COLO668 (cell line): ENCODE measurements around the gene SIDT2.
"Not testable (repeated sequence)": the region's sequence is repeated elsewhere in the genome, so short reads cannot be mapped to it uniquely, and the experiment has no call there.

Experiments used
- DNase-seq: peaks from one replicate; lab custom pipeline; 2025; ENCODE audit not compliant: unreplicated experiment; lab: John Stamatoyannopoulos, UW

SIDT2 gene

GRCh38 chr11:117178210-117179034 lies at the start of gene SIDT2:
Gene SIDT2, plus strand, starts transcription at chr11:117178743. Its CDS starts 521 bp downstream, at chr11:117179264.
- DNase-seq: peak; percentile 90

- DNase-seq: not testable (repeated sequence)
Observed at GRCh38 chr11:117130396-117130795, 48.1 kb upstream of the SIDT2 start.

DNA sequence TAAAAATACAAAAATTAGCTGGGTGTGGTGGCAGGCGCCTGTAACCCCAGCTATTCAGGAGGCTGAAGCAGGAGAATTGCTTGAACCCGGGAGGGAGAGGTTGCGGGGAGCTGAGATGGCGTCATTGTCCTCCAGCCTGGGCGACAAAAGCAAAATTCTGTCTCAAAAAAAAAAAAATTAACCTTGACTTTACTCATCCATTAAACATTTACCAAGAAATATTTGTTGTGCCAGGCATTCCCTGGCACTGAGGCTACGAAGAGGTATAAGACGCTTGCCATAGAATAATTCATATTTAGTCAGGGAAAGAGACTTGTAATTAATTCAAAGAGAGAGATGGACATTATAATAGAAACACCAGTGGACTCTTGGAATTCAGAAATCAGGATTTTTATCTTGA lies 47.7 kb upstream of the SIDT2 start:
- DNase-seq: no peak

- no peak for DNase-seq
Observed at GRCh38 chr11:117134431-117134830, 44.1 kb upstream of the SIDT2 start.

DNA sequence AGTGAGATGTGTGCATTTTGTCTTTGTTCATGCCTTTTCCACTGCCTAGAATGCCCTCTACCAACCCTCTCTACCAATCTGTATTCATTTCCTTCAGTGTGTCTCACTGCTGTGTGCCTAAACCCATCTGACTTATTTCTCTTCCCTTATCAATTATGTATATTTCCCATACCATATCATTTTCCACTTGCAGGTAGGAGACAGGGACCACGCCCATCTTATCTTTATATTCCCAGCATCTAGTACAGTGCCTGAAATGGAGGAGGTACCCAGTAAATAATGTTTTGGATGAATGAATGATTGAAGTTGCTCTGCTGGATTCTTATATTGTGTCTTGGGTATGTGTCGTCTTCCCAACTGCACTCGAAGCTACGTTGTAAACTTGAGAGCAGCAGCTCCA lies 43.6 kb upstream of the SIDT2 start:
- not testable (repeated sequence) for DNase-seq

GRCh38 chr11:117137223-117138086 lies 41.1 kb upstream of the SIDT2 start:
- DNase-seq: not testable (repeated sequence)

- DNase-seq: peak; percentile 23
Observed at GRCh38 chr11:117143390-117143789, 35.2 kb upstream of the SIDT2 start.

- DNase-seq: peak; percentile 96
Observed at GRCh38 chr11:117143871-117144476, 34.6 kb upstream of the SIDT2 start, which contains the start of gene PAFAH1B2. Gene PAFAH1B2, plus strand, starts transcription at chr11:117144287. Its CDS starts 8,161 bp downstream, at chr11:117152448.

- DNase-seq: peak; percentile 68
Observed at GRCh38 chr11:117144477-117145392, 33.8 kb upstream of the SIDT2 start.

- peak; percentile 30 for DNase-seq
Observed at GRCh38 chr11:117145393-117145761, 33.2 kb upstream of the SIDT2 start.

- no peak for DNase-seq
Observed at GRCh38 chr11:117146521-117146920, 32.0 kb upstream of the SIDT2 start.

DNA sequence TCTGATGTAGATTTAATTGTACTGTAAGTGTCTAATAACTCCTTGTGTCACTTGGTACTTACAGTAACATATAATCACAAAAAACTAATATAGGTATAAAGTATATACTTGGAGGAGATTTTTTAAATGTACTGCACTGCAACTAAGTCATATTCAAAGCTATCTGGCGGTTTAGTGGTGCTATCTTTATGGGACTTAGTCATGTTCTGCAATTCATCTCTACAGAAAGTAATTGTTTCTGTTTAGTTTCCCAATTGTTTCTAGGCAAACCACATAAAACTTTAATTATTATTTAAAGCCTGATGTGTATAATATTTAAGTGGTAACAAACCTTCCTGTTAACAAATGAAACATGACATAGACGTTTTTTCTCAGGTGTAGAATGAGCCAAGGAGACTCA lies 26.5 kb upstream of the SIDT2 start:
- no peak for DNase-seq

- DNase-seq: no peak
Observed at GRCh38 chr11:117154468-117154867, 24.1 kb upstream of the SIDT2 start.

GRCh38 chr11:117157507-117157906 lies 21.0 kb upstream of the SIDT2 start:
- DNase-seq: no peak

DNA sequence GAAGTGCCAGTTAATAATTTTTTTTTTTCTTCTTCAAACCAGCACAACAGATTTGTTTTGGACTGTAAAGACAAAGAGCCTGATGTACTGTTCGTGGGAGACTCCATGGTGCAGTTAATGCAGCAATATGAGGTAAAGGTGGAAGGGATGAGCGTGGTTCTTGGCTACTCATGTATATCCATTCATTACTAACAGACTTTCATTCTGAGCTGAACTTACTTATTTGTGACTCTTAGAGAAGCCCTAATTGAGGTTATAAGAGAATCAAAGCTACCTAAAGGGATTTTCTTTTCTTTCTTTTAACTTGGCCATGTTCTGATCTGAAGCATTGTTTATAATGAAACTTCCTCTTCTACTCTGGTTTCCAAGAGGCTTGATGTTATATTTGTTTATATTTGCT lies 18.7 kb upstream of the SIDT2 start:
- DNase-seq: no peak

DNA sequence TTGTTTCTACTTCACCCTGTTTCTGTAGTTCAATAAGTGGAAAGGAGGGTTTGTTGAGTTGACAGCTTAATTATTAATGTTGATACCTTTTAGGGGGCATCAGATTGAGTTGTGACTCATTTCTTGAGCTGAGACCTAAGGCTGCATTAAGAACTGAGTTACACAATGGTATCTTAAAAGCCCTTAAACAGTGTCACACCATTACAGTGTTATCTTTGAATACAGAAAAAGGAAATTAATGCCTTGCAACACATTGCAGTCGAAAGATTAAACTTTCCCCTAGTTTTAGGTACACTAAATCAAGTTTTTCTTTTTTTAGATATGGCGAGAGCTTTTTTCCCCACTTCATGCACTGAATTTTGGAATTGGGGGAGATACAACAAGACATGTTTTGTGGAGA lies 17.7 kb upstream of the SIDT2 start:
- DNase-seq: no peak

DNA sequence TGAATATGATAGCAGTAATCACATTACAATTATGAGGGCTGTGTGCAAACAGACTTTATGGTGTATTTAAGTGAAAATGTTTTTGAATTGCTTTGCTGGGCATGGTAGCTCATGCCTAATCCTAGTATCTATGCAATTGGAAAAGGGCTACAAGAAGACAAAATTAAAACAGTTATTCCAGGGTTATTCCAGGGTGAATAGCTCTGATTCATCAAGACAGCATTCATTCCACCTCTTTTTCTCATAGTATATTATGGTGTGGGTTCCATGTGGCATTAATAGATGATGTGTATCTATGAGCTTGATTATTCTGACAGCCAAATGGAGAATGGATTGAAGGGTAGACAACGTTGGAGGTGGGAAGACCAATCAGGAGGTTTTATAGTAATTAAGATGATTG lies 12.1 kb upstream of the SIDT2 start:
- DNase-seq: no peak

DNA sequence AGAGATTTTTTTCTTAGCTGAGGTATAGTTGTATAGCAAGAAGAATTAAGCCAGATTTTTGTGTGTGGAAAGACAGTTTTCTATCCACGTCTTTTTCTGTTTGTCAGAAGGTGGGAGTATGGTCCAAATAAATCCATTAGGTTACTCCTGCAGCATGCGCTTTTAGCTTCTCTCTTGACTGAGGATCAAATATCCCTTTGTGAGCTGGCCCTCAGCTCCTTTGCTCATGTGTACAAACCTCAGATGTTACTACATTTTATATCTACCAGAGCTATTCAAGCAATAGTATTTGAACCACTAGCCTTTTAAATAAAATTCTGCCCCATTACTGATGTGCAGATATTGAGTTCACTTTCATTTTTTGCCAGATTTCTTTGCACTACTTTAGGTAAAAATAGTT lies 8.8 kb upstream of the SIDT2 start:
- no peak for DNase-seq

- no peak for DNase-seq
Observed at GRCh38 chr11:117170210-117170609, 8.3 kb upstream of the SIDT2 start.

DNA sequence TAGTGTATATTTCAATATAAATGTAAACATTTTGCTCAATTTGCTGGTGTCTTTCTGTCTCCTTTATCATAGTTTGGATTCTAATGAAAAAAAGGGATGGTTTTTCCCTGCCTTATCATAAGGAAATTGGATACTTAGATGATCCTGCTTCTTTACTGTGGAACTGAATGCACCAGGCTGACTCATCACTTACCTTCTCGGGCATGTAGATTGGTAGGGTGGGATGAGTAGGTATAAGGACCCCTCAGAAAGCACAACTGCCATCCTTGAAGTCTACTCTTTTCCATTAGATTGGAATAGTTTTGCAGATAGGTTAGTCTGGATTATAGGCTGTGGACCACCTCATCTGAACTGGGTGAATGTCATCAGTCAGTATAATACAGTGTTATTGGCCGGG lies 7.5 kb upstream of the SIDT2 start:
- no peak for DNase-seq
